T-helper 2 cell treated with Interferon-gamma antibody and Interleukin-4, amounts not matched to agents 100 ng/mL and 5 ng/mL, for 36 hours (primary cell): ENCODE data around the gene RASL11A. TPM values are rescaled to one million over a fixed set of nuclear protein-coding genes. Genes with fewer than 3 reads are reported as not detected.

Source experiments
- total RNA-seq: library from RNA; stranded (reverse); gene quantifications from 2 replicates; pipeline ENCODE4 v1.2.3, GENCODE V29; 2022

Gene RASL11A
- total RNA-seq, 1 donor from 2014 or later, result 0.45 TPM

Other genes starting within 250 kb of the RASL11A start
- 21.9 TPM in 2 replicates for gene USP12, start 99.0 kb upstream of the RASL11A start, total RNA-seq
- gene RPL21, start 19.3 kb upstream of the RASL11A start, total RNA-seq, result 949 and 973 TPM in 2 replicates
- gene GTF3A, start 153.8 kb downstream of the RASL11A start, total RNA-seq, result 265 and 273 TPM in 2 replicates
- gene MTIF3, start 179.7 kb downstream of the RASL11A start, total RNA-seq, result 41.1 and 42.3 TPM in 2 replicates